ENCODE data around the gene PI16.
"Not testable (repeated sequence)": the region's sequence is repeated elsewhere in the genome, so short reads cannot be mapped to it uniquely, and the experiment has no call there.

GRCh38 chr6:36939005-36939404 lies 15.5 kb upstream of the PI16 start:
- TF ChIP-seq CTCF, POLR2A, EP300, POLR2AphosphoS5 (IDR thresholded peaks at IDR 0.05): not testable (repeated sequence)

Measured in sigmoid colon (tissue), 4 donors.